C4-2B (cell line): ENCODE results near the gene GTPBP6.

ENCODE experiments used
- H3K27ac ChIP-seq: fragments of 450-650 bp; 2 replicates; pipeline ENCODE4 v1.5.1; 2017
- ZFX ChIP-seq: fragments of 450-650 bp; IDR thresholded peaks from 2 replicates; pipeline ENCODE4 v1.6.1; 2017
- TF ChIP-seq, protein P1 (sequence below): fragments of 450-650 bp; conservative IDR thresholded peaks from 2 replicates; pipeline ENCODE4 v1.5.1; 2017; ENCODE audit warnings: mild to moderate bottlenecking

The GTPBP6 gene

DNA sequence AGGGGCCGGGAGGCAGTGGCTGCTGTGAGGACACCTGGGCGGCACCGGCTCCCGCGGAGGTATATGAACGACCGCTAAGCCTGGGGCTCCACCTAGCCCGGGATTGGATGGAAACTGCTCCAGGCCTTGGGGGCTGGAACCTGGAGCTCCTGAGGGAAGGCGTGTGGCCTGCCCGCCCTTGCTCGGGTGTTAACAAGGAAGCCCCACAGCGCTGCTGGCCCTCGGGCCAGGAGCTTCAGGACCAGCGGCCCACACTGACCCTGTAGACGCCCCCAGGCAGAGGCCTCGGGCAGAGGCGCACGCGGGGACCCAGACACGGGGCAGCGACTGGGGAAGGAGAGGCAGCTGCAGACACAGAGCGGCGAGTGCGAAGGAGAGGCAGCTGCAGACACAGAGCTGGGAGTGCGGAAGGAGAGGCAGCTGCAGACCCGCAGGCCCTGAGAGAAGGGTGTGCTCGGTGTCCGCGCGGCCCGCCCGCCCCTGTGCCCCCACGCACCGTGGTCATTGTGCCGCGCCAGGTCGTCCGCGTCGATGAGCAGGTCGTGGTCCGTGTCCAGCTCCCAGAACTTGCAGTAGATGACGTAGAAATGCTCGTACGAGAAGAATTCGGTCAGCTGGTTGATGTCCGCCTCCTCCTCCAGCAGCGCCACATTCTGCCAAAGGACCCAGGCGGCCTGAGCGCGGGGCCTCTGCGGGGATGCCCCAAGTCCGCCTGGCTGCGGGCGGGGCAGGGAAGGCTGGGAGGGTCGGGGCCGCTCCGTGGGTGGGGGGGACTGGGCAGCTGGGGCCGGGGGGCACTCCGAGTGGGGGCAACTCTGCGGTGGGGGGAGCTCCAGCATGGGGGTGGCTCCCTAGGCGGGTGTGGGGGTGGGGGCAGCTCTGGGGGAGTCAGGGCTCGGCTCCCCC is 26.7 kb upstream of the GTPBP6 start:
- TF ChIP-seq, protein P1, sequence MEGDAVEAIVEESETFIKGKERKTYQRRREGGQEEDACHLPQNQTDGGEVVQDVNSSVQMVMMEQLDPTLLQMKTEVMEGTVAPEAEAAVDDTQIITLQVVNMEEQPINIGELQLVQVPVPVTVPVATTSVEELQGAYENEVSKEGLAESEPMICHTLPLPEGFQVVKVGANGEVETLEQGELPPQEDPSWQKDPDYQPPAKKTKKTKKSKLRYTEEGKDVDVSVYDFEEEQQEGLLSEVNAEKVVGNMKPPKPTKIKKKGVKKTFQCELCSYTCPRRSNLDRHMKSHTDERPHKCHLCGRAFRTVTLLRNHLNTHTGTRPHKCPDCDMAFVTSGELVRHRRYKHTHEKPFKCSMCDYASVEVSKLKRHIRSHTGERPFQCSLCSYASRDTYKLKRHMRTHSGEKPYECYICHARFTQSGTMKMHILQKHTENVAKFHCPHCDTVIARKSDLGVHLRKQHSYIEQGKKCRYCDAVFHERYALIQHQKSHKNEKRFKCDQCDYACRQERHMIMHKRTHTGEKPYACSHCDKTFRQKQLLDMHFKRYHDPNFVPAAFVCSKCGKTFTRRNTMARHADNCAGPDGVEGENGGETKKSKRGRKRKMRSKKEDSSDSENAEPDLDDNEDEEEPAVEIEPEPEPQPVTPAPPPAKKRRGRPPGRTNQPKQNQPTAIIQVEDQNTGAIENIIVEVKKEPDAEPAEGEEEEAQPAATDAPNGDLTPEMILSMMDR: no peak
- TF ChIP-seq ZFX: no peak
- no peak overlapping the region for H3K27ac ChIP-seq

DNA sequence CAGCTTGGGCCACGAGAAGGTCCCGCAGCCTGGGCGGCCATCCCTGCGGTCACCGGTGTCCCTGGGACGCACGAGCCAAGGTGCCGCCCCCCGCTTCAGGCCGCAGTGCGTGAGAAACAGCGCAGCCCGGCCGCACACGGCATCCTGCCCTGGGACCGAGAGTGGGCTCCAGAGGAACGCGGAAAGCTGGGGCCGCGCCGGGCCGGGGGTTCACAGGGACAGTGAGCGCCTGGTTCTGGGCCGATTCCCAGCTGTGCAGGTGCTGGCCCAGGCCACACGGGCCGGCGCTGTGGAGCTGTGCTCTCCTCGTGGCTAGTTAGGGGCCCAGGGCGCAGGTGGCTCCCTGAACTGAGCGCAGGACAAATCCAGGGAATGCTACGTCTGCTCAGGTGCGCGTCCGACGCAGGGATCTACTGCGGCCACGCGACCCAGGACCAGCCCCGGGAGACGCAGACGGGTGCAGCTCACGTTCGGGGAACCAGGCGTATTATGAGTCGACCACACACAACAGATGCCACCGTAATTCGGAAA is 25.8 kb upstream of the GTPBP6 start:
- H3K27ac ChIP-seq: no peak overlapping the region
- no peak for TF ChIP-seq ZFX
- TF ChIP-seq, protein P1: no peak

DNA sequence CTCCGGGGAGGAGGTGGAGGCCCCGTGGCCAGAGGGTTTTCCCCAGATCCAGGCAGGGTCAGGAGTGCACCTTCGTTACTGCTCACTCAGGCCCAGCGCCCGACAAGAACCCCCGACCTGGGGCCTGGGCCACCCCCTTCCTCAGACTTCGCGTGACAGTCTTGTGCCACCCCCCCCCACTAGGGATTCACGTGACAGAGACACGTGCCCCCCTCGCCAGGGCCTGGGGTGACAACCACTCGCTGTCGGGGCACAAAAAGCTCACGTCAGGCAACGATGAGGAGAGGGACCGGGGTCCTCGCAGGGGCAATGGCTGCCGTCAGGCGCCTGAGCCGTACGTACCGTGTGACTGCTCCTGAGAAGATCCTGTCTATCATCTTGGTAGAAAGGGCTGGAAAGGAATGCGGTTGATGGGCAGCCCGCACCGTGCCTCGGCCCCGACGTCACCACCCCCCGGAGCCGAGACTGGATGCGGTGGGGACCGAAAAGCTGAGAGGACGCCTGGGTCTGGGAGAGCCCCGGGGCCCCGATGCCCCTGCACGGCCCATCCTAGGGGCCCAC is 23.0 kb upstream of the GTPBP6 start:
- TF ChIP-seq, protein P1: no peak
- TF ChIP-seq ZFX: no peak
- no peak overlapping the region for H3K27ac ChIP-seq

DNA sequence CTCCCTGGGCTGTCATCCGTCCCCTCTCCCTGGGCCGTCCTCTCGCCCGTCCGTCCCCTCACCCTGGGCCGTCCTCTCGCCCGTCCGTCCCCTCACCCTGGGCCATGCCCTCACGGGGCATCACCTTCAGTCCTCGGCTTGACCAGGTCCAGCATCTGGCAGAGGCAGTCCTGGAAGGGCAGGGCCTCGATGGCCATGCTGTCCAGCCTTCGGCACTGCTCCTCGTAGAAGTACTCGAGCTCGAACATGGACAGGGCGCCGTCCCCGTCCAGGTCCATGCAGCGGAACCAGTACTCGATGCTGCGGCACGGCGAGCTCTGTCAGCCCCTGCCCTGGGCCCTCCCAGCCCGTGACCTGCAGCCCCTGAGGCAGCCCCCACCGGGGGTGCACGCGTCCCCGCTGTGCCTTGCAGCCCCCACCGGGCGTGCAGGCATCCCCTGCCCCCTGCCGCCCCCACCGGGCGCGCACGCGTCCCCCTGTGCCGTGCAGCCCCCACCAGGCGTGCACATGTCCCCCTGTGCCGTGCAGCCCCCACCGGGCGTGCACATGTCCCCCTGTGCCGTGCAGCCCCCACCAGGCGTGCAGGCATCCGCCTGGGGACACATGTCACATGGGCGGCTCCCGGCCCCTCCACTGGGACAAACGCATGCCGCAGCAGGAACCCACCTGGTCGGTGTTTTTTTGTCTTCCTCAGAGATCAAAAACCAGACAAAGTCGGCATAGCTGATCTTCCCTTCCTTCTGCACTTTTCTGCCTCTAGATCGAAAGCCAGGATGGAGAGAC is 22.2 kb upstream of the GTPBP6 start:
- no peak for TF ChIP-seq ZFX
- TF ChIP-seq, protein P1: no peak
- no peak overlapping the region for H3K27ac ChIP-seq

DNA sequence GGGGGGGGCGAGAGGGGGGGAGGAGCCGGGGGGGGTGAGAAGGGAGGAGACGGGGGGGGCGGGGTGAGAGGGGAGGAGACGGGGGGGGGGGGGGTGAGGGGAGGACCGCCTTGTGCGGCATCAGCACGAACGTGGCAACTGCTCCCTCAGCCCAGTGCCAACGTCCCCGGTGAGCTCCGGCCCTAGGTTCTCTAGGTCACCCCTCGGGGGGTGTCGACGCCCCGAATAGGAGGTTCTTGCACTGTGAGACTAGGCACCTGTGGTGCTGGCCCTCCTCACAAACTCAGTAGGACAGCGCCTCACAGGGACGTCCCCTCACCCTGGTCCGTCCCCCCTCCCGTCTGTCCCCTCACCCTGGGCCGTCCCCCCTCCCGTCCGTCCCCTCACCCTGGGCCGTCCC is 21.5 kb upstream of the GTPBP6 start:
- no peak overlapping the region for H3K27ac ChIP-seq
- TF ChIP-seq, protein P1: no peak
- no peak for TF ChIP-seq ZFX

DNA sequence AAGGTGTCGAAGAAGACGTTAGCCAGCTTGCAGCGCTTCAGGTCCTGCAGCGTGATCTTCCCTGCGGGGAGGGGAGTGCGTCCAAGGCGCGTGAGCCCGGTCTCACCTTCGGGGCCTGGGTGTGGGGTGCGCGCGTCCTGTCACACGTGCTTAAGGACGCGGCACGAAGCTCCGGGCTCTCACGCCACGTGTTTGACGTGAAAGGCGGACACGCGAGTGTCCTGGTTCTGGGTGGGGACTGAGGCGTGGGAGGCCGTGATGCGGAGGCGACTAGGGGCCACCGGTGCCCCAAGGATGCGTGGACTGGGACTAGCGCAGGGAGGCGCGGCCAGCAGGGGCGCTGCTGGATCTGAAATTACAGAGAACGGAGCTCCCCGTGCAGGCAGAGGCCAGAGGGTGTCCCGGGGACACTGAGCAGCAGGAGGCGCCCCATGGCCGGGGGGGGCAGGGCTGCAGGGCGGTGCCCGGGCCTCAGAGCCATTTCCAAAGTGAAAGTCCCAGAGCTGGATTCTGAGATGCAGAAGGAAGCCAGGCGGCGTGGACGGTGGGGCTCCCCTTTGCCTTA is 20.3 kb upstream of the GTPBP6 start:
- no peak overlapping the region for H3K27ac ChIP-seq
- TF ChIP-seq, protein P1: no peak
- no peak for TF ChIP-seq ZFX
